ENCODE data around the gene LHX4. TPM values are rescaled to one million over a fixed set of nuclear protein-coding genes. Genes with fewer than 3 reads are reported as not detected.

Gene LHX4
- total RNA-seq, 1 donor from 2014 or later = not detected

DNA sequence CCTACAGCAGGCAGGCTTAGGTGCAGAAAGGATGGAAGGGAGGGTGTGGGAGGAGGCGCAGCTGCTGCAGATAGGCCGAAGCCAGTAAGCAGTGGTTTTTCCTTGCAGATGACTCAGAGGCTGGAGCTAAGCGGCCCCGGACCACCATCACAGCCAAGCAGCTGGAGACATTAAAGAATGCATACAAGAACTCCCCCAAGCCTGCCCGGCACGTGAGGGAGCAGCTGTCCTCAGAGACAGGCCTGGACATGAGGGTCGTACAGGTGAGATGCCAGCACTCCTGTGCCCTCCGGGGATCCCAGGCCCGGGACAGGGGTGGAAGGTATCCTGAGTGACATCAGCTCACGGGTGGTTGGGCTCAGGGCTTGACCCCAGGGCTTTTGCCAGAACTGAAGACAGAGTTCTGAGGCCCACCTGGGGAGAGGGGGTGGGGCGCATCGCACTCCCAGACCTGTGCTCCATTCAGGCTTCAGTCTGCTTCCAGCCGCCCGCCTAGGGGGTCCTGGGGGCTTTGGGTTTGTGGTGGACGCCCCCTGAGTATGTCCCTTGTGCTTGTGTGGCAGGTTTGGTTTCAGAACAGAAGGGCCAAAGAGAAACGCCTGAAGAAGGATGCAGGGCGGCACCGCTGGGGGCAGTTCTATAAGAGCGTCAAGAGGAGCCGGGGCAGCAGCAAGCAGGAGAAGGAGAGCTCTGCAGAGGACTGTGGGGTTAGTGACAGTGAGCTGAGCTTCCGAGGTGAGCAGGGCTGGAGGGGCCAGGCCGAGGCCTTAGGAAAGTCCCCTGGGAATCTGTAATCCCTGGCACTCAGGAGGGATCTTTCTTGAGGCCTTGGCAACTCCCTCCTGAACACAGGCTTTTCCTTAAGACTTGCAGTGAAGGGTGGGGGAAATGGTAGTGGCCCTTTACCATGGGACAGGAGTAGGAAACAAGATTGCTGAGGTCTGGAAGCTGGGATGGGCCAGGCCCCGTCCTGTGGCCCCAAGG lies 41.5 kb downstream of the LHX4 start:
- peak; percentile 83 for DNase-seq

DNA sequence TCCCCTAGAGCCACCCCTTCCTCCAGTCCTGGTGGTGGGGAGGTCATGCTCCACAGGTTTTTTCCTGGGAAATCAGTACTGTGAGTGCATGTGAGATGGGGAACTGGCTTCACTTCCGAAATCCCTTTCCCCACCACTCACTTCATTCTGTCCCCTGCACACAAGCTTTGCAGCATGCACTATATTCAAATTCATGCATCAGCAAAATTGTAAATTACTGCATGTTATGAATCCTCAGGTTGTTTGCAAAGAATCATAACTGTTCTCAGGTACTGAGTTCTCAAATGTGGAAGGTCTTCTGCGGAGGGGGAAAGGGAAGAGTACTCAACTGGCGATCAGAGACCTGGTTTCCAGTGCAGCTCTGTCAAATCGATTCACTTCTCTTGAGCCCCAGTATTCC lies 42.3 kb downstream of the LHX4 start:
- DNase-seq = no peak

DNA sequence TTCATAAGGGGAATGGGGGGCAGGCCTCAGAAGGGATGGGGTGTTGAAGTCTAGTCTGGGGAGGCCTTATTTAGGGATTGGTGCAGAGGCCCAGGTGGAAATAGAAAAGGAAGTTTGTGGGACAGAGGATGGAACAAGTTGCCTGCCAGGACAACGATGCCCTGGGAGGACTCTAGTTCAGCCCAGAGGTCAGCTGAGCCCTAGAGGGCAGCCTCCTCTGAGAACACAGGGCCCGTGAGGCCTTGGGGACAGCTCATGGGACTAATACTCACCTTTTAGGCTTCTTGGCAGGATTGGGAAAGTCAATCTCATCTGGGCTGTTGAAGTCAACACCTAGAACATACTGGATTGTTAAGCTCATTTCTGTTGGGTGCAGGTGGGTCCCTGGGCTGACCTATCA lies 43.0 kb downstream of the LHX4 start:
- DNase-seq = no peak

DNA sequence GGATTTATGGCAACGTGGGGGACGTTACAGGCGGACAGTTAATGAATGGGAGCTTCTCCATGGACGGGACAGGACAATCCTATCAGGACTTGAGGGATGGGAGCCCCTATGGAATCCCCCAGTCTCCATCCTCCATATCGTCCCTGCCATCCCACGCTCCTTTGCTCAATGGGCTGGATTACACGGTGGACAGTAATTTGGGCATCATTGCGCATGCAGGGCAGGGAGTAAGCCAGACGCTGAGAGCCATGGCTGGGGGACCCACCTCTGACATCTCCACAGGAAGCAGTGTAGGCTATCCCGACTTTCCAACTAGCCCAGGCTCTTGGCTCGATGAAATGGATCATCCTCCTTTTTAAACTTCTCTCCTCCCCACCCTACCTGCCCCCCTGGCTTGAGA lies 44.2 kb downstream of the LHX4 start:
- no peak for DNase-seq

DNA sequence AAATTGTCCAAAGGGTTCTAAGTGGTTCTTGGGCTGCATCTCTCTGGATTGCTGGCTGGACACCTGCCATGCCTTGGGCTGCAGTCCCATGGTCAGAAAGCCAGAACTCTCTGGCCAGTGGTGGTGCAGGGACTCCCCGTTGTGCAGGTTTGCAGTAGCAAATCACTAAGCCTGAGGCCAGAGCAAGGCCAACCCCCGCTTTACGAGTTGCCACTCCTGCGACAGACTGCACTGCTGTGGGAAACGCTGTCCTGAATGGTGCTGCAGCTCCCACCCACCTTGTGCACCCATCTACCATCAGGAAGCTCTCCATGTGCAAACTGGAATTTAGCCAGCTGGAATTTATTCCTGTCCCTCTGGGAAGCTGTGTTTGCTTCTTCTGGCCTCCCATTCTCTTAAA lies 45.7 kb downstream of the LHX4 start:
- no peak for DNase-seq

DNA sequence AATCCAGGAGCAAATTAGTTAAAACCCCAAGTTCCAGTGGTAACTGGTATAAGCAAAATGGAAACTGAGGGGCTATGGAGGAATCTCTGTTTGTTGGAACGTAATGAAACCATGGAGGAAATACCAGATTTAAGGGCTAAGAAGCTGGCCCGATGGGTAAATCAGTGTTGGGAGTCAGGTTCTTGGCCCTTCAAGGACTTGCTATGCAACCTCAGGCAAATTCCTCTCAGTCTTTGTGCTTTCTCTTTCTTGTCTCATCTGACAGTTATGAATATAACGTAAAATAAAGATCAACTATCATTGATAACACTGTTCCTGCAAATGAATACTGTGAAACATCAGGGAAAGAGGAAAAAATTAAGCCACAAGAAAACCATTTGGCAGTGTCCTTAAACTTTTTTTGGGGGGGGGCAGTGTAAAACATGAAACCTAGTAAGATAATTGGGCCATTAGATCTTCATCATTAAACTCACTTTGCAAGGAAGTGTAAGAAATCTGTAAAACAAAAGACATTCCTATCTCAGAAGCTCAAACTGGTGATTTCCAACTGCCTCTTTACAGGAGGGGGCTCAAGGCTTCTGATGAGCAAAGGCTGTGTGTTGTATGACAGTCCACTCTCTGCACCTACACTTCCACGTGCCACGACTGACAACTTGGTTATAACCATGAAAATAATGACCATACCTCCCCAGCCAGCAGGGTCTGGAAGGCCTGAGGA lies 47.6 kb downstream of the LHX4 start:
- no peak for DNase-seq

DNA sequence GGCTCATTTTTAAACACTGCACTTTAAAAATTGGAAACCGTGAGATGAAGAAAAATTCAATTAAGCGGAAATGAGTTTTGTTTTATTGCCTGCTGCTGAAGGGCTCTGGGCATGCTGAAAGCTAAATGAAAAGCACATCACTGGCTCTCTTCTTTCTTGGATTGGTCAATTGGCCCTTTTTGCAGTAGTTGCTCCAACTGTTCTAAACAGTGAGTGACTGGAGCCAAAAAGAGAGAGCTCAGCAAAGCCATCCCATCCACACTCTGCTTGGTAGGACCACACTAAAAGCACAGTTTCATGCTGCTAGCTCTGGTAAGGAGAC lies 48.1 kb downstream of the LHX4 start:
- no peak for DNase-seq

DNA sequence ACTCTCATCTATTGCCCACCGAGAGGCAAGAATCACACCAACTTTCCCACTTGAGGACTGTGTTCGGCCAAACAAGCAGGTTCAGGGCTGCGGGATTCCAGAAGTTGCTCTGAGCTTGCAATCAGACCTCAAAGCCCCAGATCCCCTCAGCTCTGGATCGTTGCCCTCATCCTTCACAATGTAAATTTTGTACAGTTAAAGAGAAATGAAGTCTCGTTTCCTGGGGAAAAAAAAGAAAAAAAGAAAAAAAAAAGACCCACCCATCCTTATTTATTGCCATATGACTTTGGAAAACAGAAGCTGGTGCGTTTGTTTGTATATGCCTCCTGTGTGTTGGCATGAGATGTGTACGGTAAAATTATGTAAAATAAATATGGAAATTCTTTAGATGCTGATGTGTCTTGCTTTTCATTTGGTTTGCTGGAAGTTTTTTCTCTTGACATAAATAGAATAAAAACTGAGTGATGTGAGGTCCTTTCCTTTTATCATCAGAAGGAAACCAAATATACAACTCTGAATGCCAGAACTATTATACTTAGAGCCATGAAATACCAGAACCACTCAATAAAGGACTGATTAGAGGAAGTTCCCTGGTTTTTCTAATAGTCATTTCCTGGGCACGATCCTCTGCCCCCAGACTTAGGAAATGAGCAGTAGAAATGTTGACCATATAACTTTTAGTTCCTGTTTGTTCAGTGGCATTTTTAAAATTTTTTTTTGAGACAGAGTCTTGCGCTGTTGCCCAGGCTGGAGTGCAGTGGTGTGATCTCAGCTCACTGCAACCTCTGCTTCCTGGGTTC lies 48.7 kb downstream of the LHX4 start:
- no peak for DNase-seq

DNA sequence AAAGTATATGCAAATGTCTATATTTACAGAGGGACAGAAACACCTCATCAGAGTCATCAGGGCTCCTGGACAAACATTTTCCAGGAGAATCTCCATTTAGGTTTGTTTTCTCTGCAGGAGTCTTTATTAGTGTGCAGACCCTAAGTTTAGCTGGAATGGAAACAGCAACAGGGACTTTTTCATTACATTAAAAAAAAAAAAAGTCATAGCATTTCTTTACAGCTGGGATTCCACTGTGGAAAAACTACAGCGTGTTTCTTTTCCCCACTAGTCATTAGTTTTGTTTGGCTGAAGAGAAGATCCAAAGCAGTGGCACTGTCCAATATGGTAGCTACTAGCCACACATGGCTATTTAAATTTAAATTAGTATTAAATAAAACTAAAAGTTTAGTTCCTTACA lies 49.6 kb downstream of the LHX4 start:
- no peak for DNase-seq

DNA sequence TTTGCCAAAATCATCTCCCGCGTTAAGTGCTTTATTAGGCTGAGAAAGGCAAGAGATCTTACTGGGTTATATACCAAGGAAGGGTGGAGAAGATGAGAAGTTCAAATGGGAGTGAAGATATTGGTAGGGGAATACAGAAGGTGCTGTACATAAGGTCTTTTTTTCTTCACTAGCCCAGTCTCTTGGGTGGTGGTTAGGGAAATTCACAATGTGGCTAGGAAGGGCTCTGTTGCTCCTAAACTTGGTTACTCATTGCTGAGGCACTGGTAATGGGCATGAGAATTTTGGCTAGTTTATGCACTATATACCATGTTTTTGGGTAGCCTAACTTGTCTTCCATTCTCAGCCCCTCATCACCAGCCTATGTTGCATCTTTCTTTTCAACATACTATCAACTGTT lies 50.6 kb downstream of the LHX4 start:
- no peak for DNase-seq

DNA sequence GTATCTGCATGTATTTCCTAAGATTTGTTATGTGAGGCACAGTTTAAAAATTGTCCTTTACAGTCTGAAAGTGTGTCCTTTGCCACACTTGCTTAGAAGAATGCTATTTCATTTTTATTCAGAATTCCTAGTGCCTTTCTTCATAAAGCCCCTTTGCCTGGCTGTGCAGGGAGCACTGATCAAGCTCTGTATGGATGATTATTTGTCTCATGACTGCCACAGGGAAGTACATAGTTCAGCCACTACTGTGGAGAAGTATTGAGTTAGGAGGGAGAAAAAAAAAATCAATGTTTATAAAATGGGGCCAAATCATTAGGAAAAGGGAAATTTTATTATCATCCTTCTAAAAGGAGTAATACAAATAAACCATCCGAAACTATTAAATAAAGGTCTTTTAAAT lies 51.4 kb downstream of the LHX4 start:
- DNase-seq = no peak

DNA sequence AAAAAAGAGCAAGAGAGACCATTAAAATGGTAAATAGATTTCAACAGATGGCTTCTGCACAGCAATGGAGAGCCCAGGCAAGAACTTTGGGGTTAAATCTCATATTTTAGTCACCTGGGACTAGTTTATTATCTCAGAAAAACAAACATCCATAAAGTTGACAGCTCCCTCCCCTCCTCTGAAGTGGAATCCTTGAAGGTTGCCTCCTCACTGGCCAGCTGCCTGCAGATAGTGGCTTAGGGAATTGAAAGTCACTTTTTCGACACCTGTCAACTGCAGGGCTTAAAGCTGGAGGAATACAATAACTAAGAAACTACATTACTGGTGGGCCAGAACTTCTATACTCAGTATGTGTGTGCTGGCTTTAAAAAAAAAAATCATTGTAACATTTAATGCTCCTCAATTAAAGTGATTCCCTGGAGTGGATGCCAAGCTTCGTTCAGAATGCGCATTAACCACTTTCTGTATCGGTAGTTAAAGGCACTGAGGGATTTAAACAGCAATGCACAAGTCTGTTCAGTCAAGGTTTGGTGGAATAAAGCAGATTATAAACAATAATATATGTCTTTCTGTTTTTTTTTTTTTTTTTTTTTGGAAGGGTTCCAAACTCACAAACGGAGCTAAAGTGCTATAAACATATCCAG lies 52.5 kb downstream of the LHX4 start:
- no peak for DNase-seq

DNA sequence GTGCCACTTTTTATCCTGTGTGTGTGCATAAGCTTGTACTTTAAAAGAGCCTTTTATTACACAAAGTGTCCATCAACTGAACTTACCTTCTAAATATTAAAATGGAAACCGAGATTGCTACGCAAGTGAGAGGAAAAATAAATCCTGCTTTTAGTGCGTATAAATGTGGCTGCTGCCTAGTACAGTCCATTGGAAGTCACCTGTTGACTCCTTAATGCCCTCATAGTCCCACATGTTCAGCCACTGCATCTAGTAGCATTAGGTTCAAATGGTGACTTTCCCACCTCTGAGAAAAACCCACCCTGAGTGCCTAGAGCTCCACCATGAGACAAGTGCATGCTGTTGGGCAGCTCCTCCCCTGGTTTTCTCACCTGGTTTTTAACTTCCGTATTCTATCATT lies 53.0 kb downstream of the LHX4 start:
- no peak for DNase-seq

DNA sequence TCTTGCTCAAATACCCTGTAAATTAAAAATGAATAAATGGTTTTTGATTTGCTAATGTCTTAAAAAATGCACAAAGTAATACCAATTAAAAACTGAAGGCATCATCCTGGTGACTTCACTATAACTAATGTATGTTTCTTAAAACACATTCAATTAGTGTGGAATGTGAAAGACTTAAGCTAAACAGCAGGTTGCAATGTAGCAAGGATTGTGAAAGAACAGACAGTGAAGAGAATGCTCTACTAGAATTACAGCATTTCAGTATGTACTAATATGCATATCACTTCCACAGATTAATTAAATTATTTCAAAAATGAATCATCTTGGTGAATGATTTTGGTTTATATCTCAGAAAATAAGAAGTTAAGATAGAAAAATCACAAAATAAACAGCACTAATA lies 56.4 kb downstream of the LHX4 start:
- DNase-seq = no peak

DNA sequence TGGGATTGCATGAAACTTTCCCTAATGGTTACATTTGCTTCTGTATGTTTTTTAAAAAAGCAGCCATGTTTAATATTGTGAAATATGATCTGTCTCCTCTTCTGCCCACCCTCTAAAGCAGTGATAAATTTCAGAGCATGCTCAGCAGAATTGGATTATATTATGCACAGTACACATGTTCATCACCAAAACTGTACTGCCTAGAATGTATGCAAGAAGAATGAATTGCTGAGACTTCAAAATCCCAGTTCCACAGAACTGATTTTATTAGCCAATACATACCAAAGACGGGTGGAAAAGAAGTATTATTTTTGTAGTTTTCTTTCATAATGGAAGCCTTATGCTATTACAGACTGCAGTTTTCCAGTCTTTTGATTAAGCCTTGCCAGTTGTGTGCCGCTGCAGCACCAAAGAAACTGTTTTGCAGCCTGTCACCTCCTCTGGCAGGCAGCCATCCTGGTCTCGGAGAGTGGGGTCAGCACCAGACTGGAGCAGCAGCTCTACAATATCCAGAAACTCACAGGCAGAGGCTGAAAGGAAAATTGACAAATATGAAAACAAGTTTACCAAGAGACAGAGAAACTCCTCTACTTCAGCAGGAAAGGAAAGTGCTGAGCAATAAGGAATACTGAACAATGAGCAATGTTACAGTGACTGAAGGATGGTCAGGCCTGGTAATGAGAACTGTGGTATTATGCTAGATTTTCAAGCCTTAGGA lies 58.1 kb downstream of the LHX4 start:
- DNase-seq = peak; percentile 33

DNA sequence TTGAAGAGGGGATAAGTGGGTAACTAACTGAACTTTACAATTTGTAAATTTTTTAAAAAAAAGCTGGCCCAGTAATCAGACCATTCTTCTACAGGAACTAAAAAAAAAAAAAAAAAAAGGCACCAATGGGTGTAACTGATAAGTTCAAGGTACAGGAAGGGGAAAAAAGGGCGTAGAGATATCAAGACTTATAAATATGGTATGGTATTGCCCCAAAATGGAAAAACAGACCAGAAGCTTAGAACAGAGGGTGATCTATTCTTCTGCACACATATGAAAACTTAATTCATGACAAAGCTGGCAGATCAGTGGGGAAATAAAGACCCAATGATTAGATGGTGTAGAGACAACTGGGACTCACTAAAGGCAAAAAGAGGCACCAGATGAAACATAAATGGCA lies 58.9 kb downstream of the LHX4 start:
- no peak for DNase-seq

DNA sequence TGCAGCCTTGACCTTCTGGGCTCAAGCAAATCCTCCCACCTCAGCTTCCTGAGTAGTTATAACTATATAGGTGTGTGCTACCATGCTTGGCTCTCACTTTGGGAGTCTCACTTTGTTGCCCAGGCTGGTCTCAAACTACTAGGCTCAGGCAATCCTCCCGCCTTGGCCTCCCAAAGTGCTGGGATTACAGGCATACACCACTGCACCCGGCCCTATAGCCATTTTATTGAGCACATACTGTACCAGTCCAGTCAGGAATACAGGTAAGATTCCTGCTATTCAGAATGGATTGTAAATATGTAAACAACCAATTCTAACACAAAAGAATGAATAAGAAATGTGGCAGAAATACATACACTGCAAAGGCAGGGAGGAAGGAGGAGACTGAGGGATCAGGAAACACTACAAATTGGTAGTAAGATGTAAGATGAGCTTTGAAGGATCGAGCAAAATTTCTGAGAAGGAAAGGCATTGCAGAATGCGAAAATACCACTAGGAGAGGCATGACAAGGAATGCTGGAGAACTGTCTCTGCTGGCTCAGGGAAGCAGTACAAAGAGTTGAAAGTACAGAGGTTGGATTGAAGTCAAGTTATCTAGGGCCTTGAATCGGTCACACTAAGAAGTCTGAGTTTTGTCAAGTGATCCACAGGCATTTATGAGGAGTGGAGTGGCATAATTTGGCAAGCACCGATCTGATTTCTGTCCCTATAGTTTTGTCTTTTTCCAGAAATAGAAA lies 60.4 kb downstream of the LHX4 start:
- no peak for DNase-seq

DNA sequence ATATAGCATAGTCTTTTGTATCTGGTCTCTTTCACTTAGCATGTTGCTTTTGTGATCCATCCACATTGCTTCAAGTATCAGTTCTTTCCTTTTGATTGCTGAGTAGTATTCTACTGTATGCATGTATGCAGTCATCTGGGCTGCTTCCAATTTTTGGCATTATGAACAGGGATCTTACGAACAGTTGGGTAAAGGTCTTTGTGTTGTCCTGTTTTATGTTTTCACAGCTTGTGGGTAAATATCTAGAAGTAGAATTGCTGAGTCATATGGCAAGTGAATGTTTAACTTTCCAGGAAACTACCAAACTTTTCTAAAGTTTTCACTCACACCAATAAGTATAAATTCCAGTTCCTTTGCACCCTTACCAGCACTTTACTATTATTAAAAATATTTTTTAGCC lies 60.9 kb downstream of the LHX4 start:
- DNase-seq = no peak

DNA sequence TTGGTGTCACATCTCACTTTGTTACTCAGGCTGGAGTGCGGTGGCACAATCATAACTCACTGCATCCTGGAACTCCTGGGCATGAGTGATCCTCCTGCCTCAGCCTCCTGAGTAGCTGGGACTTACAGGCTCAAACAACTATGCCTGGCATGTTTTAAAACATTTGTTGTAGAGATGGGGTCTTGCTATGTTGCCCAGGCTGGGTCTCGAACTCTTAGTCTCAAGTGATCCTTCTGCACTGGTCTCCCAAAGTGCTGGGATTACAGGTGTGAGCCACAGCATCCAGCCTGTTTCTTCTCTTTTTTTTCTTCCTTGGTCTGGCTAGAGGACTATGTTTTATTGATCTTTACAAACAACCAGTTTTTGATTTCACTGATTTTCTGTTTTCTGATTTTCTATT lies 64.6 kb downstream of the LHX4 start:
- no peak for DNase-seq

DNA sequence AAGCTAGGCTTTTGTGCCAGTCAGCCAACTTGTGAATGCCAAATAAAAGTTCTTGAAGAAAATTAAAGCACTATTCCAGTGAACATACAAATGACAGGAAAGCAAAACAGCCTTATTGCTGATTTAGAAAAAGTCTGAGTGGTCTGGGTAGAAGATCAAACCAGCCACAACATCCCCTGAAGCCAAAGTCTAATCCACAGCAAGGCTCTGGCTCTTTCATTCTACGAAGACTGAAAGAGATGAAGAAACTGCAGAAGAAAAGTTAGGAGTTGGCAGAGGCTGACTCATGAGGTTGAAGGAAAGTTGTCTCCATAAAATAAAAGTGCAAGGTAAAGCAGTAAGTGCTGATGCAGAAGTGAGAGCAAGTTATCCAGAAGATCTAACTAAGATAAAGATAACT lies 65.9 kb downstream of the LHX4 start:
- DNase-seq = no peak

Data from tongue (tissue), 2 donors.